SK-N-SH (cell line): ENCODE data around the gene FOXF2. TPM values are rescaled to one million over a fixed set of nuclear protein-coding genes. Genes with fewer than 3 reads are reported as not detected.

Experiments used
- CTCF ChIA-PET: fragments of 300-600, 350-600 bp; formaldehyde crosslinking; extraction: SDS; loops from one replicate; lab custom pipeline; 2021; lab: Yijun Ruan, JAX
- POLR2A ChIA-PET: fragments of 350-600 bp; sonication (Branson Sonifier 250); formaldehyde crosslinking; extraction: SDS; loops from one replicate; lab custom pipeline; 2020; ENCODE audit warnings: antibody characterized with exemption, inconsistent platforms; lab: Yijun Ruan, JAX
- DNase-seq: peaks from one replicate; pipeline ENCODE4 v3.0.0; 2012
- H2AFZ ChIP-seq: fragments of 200-600 bp; sonication (generic); 2 replicates; pipeline ENCODE4 v1.8.1; 2016; ENCODE audit warnings: antibody characterized with exemption, mild to moderate bottlenecking, low read depth
- H3F3A ChIP-seq: fragments of 200-600 bp; sonication (generic); replicated peaks from 2 replicates; pipeline ENCODE3; 2016; ENCODE audit warnings: antibody characterized with exemption, mild to moderate bottlenecking; ENCODE audit not compliant: insufficient read depth
- H3K27ac ChIP-seq, 2 experiments: fragments of 200-500 bp in 1 of 2; fragments of 200-600 bp in 1 of 2; sonication (Bioruptor generic) in 1 of 2; sonication (generic), shearing (Covaris generic) in 1 of 2; 2 replicates each; pipeline versions ENCODE4 v1.5.1 to v1.6.1; 2014 to 2016; ENCODE audit warnings: low read depth in 2 of 2, inconsistent platforms in 1 of 2, low read length in 1 of 2, mild to moderate bottlenecking in 1 of 2, mixed read lengths in 1 of 2
- H3K27me3 ChIP-seq: fragments of 200-600 bp; sonication (generic), shearing (Covaris generic); 2 replicates; pipeline ENCODE4 v1.6.1; 2016; ENCODE audit warnings: mixed run types; ENCODE audit not compliant: insufficient read depth
- H3K36me3 ChIP-seq, 2 experiments: fragments of 200-500 bp in 1 of 2; fragments of 200-600 bp in 1 of 2; sonication (Bioruptor generic) in 1 of 2; sonication (generic) in 1 of 2; replicated peaks in 1 of 2; 2 replicates each; pipeline versions ENCODE3 to v1.5.1; 2014 to 2016; ENCODE audit warnings: low read length in 1 of 2, mild to moderate bottlenecking in 1 of 2; ENCODE audit not compliant: insufficient read depth in 2 of 2, control insufficient read depth in 1 of 2
- H3K4me1 ChIP-seq, 2 experiments: fragments of 200-500 bp in 1 of 2; fragments of 200-600 bp in 1 of 2; sonication (Bioruptor generic) in 1 of 2; sonication (generic), shearing (Covaris generic) in 1 of 2; 2 replicates each; pipeline versions ENCODE4 v1.5.1 to v1.6.1; 2014 to 2016; ENCODE audit warnings: low read depth in 1 of 2, low read length in 1 of 2, mixed run types in 1 of 2; ENCODE audit not compliant: insufficient read depth in 2 of 2, control insufficient read depth in 1 of 2
- H3K4me2 ChIP-seq: fragments of 200-600 bp; sonication (generic), shearing (Covaris generic); 2 replicates; pipeline ENCODE4 v1.6.1; 2017; ENCODE audit warnings: mixed run types
- H3K4me3 ChIP-seq, 2 experiments: fragments of 200-500 bp in 1 of 2; fragments of 200-600 bp in 1 of 2; sonication (Bioruptor generic) in 1 of 2; sonication (generic), shearing (Covaris generic) in 1 of 2; 2 replicates each; pipeline versions ENCODE4 v1.5.1 to v1.8.1; 2014 to 2016; ENCODE audit warnings: low read depth in 2 of 2, inconsistent platforms in 1 of 2, low read length in 1 of 2, mild to moderate bottlenecking in 1 of 2, mixed read lengths in 1 of 2, moderate library complexity in 1 of 2
- H3K79me2 ChIP-seq: fragments of 200-600 bp; sonication (generic); 2 replicates; pipeline ENCODE4 v1.8.1; 2017; ENCODE audit warnings: mild to moderate bottlenecking; ENCODE audit not compliant: insufficient read depth
- H3K9ac ChIP-seq: fragments of 200-600 bp; sonication (generic); 2 replicates; pipeline ENCODE4 v1.6.1; 2017; ENCODE audit warnings: mixed run types
- H3K9me2 ChIP-seq: fragments of 200-600 bp; sonication (generic); 2 replicates; pipeline ENCODE4 v1.6.1; 2017; ENCODE audit warnings: mixed run types
- H3K9me3 ChIP-seq: fragments of 200-600 bp; sonication (generic); 2 replicates; pipeline ENCODE4 v1.6.1; 2017; ENCODE audit warnings: mixed run types, mild to moderate bottlenecking, moderate library complexity
- H4K20me1 ChIP-seq: fragments of 200-600 bp; sonication (generic); 2 replicates; pipeline ENCODE4 v1.6.1; 2017; ENCODE audit warnings: mild to moderate bottlenecking, mixed run types; ENCODE audit not compliant: insufficient read depth
- CHD2 ChIP-seq: fragments of 150-350 bp; IDR thresholded peaks from 2 replicates; pipeline ENCODE4 v1.6.1; 2018; ENCODE audit warnings: low read length; ENCODE audit not compliant: partially characterized antibody
- ELF1 ChIP-seq: IDR thresholded peaks from 2 replicates; pipeline ENCODE4 v1.4.0; 2012
- EP300 ChIP-seq, 2 experiments: IDR thresholded peaks; 2 replicates each; pipeline versions ENCODE4 v1.4.0 to v1.6.1; 2012; ENCODE audit warnings: borderline replicate concordance in 1 of 2, low read depth in 1 of 2, low read length in 1 of 2
- EZH2phosphoT487 ChIP-seq: fragments of 200-600 bp; sonication (generic); IDR thresholded peaks from 2 replicates; pipeline ENCODE4 v1.6.1; 2017; ENCODE audit warnings: low read depth, mixed run types, mild to moderate bottlenecking, antibody characterized with exemption, moderate library complexity, borderline replicate concordance
- GABPA ChIP-seq: IDR thresholded peaks from 2 replicates; pipeline ENCODE4 v1.4.0; 2012; ENCODE audit warnings: low read depth, mild to moderate bottlenecking
- NRF1 ChIP-seq: IDR thresholded peaks from 2 replicates; pipeline ENCODE4 v1.6.1; 2012; ENCODE audit warnings: low read depth, mild to moderate bottlenecking, low read length
- PBX3 ChIP-seq: IDR thresholded peaks from 2 replicates; pipeline ENCODE4; 2012
- POLR2AphosphoS5 ChIP-seq: IDR thresholded peaks from 2 replicates; pipeline ENCODE4 v1.6.1; 2012; ENCODE audit warnings: low read depth, low read length
- RCOR1 ChIP-seq: fragments of 150-350 bp; IDR thresholded peaks from 2 replicates; pipeline ENCODE4 v1.6.1; 2017; ENCODE audit warnings: antibody characterized with exemption, low read length
- REST ChIP-seq: IDR thresholded peaks from 2 replicates; pipeline ENCODE4 v1.6.1; 2012; ENCODE audit warnings: mild to moderate bottlenecking, low read depth, low read length, moderate library complexity
- RFX5 ChIP-seq: IDR thresholded peaks from 2 replicates; pipeline ENCODE4 v1.6.1; 2012; ENCODE audit warnings: mild to moderate bottlenecking, improper control_type of control experiment, low read length
- RXRA ChIP-seq: IDR thresholded peaks from 2 replicates; pipeline ENCODE4 v1.4.0; 2012; ENCODE audit warnings: low read depth, mild to moderate bottlenecking, borderline replicate concordance
- SMC3 ChIP-seq: IDR thresholded peaks from 2 replicates; pipeline ENCODE4 v1.6.1; 2012; ENCODE audit warnings: low read depth, low read length, improper control_type of control experiment
- TAF1 ChIP-seq: IDR thresholded peaks from 2 replicates; pipeline ENCODE4 v1.6.1; 2012; ENCODE audit warnings: low read depth, mild to moderate bottlenecking, low read length, moderate library complexity, borderline replicate concordance
- TEAD4 ChIP-seq: IDR thresholded peaks from 2 replicates; pipeline ENCODE4 v1.4.0; 2012; ENCODE audit warnings: mild to moderate bottlenecking, borderline replicate concordance; ENCODE audit not compliant: insufficient read depth
- USF1 ChIP-seq: IDR thresholded peaks from 2 replicates; pipeline ENCODE4 v1.4.0; 2012; ENCODE audit warnings: low read depth, borderline replicate concordance
- YY1 ChIP-seq: IDR thresholded peaks from 2 replicates; pipeline ENCODE4 v1.4.0; 2012; ENCODE audit warnings: low read depth, mild to moderate bottlenecking
- WGBS: methylation state at CpG from one replicate; pipeline ENCODE4 v1.1.6; 2017; ENCODE audit warnings: low lambda C conversion rate; 5-methylcytosine and 5-hydroxymethylcytosine counted together
- polyA plus RNA-seq, 3 experiments: library from polyadenylated mRNA; depleted of rRNA; stranded (reverse); fragments of >200 nt; gene quantifications; 2 replicates each; pipeline ENCODE4 v1.2.3, GENCODE V29; 2012

The FOXF2 gene
- polyA plus RNA-seq, 1 of the 3 experiments (the other 2 are of a cell fraction): not detected

- H3K4me2 ChIP-seq: no peak overlapping the region
- no peaks in the 10 kb centered on the region for H3K79me2 ChIP-seq
- no peaks in the 10 kb centered on the region for H4K20me1 ChIP-seq
- no peaks in the 10 kb centered on the region for H3F3A ChIP-seq
- H3K27me3 ChIP-seq: peaks cover 82% of the 10 kb centered on the region
- H3K36me3 ChIP-seq: no peaks in the 10 kb centered on the region
- no peak overlapping the region for H2AFZ ChIP-seq
- H3K9ac ChIP-seq: no peak overlapping the region
- no peak for DNase-seq
- WGBS: 16% methylated on average over 33 of the region's 39 CpGs
- TF ChIP-seq TAF1 (no peak), POLR2AphosphoS5 (no peak), USF1 (no peak), TEAD4 (no peak), GABPA (no peak), EP300 (IDR thresholded peaks at IDR 0.05; ENCODE audit: borderline replicate concordance in 1 of 2, low read depth in 1 of 2, low read length in 1 of 2) (no peak), RCOR1 (no peak), CHD2 (no peak), SMC3 (no peak)
- ChIA-PET POLR2A (no interaction called here), CTCF (interaction anchor here (0.9 to 3.2 kb wide), 5 partner anchors 11 to 792 kb away, joined by 3 to 37 read pairs (median 7); no protein-coding TSS in a partner anchor)
- no peaks in the 10 kb centered on the region for H3K9me3 ChIP-seq
- no peaks in the 10 kb centered on the region for H3K9me2 ChIP-seq
- H3K4me1 ChIP-seq: no peaks in the 10 kb centered on the region
- no peak overlapping the region for H3K27ac ChIP-seq
- no peak overlapping the region for H3K4me3 ChIP-seq
Observed at GRCh38 chr6:1385129-1386037, 4.0 kb upstream of the FOXF2 start.

GRCh38 chr6:1386038-1386709, 3.2 kb upstream of the FOXF2 start:
- Histone ChIP-seq H3K4me3 (no peak overlapping the region), H3K4me1 (no peaks in the 10 kb centered on the region), H3K27me3 (peaks cover 79% of the 10 kb centered on the region), H2AFZ (no peak overlapping the region), H3F3A (no peaks in the 10 kb centered on the region), H3K9ac (no peak overlapping the region), H3K4me2 (no peak overlapping the region), H3K27ac (no peak overlapping the region), H3K36me3 (no peaks in the 10 kb centered on the region), H3K9me2 (no peaks in the 10 kb centered on the region), H4K20me1 (no peaks in the 10 kb centered on the region), H3K79me2 (no peaks in the 10 kb centered on the region), H3K9me3 (no peaks in the 10 kb centered on the region)
- no peak for DNase-seq
- TF ChIP-seq REST (no peak), SMC3 (no peak), YY1 (no peak), PBX3 (no peak), NRF1 (no peak), RFX5 (no peak), ELF1 (no peak), RXRA (no peak), CHD2 (no peak), EZH2phosphoT487 (no peak), GABPA (no peak), POLR2AphosphoS5 (no peak)
- ChIA-PET CTCF (interaction anchor here (0.9 to 3.2 kb wide), 5 partner anchors 11 to 793 kb away, joined by 3 to 37 read pairs (median 7); no protein-coding TSS in a partner anchor), POLR2A (no interaction called here)
- WGBS: 20% methylated on average over 4 of the region's 4 CpGs
